Omental fat pad (tissue), 4 donors: ENCODE results near the gene SNF8. TPM values are rescaled to one million over a fixed set of nuclear protein-coding genes. Genes with fewer than 3 reads are reported as not detected.

Experiments used
- ATAC-seq: fragments of 150-250 bp; one replicate; pipeline ENCODE4 v1.9.1; 2016; ENCODE audit warnings: mild to moderate bottlenecking, moderate library complexity; ENCODE audit not compliant: low FRiP score
- DNase-seq: peaks from one replicate; pipeline ENCODE4 v3.0.0-alpha.2; 2019; ENCODE audit warnings: low spot score
- small RNA-seq: library from RNA; depleted of rRNA; stranded (forward); fragments of <200 nt; gene quantifications from one replicate; pipeline ENCODE3, GENCODE V24; 2016
- total RNA-seq, 4 donors: library from RNA; depleted of rRNA; stranded (reverse); fragments of >200 nt; gene quantifications; one replicate each; pipeline ENCODE4 v1.1.0, GENCODE V29; 2016
- TF ChIP-seq, protein P1 (sequence below), 3 donors: fragments of 450-650 bp; IDR thresholded peaks; one replicate each; pipeline ENCODE4 v1.5.1; 2016 to 2017; ENCODE audit warnings: antibody characterized with exemption in 3 of 3, mild to moderate bottlenecking in 3 of 3, moderate library complexity in 2 of 3

SNF8 gene
- total RNA-seq, 4 donors from 2014 or later = 64.0 to 91.9 (median 76.8) TPM

DNA sequence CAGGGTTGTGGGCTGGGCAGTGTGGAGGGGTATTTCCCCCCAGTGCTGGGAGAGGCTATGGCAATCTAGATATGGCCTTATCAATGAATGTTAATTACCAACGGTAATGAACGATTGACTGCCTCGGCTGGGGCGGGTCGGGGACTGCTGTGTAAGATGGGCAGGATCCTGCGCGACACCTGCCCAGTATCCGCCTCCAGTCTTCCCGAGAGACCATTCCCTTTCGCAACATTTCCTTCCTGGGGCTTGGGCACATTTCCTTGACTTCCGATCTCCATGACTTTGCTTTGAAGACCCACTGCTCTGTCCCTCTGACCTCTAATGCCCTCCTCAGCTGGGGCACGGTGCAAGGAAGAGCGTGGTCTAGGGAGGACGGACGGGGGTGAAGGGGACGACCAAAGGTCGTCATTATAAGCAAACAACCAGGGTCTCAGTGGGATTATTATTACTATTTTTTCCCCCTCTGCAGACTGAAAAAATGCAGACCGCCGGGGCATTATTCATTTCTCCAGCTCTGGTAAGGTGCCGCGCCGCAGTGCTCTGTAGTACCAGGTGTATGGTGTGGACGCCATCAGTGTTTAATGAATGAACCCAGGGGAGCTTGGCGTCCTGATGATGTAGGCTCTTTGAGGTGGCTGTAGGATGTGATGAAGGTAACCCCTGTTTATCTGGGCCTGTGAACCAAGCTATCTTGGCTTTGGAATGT lies 51.5 kb downstream of the SNF8 start:
- DNase-seq = no peak
- TF ChIP-seq, protein P1, sequence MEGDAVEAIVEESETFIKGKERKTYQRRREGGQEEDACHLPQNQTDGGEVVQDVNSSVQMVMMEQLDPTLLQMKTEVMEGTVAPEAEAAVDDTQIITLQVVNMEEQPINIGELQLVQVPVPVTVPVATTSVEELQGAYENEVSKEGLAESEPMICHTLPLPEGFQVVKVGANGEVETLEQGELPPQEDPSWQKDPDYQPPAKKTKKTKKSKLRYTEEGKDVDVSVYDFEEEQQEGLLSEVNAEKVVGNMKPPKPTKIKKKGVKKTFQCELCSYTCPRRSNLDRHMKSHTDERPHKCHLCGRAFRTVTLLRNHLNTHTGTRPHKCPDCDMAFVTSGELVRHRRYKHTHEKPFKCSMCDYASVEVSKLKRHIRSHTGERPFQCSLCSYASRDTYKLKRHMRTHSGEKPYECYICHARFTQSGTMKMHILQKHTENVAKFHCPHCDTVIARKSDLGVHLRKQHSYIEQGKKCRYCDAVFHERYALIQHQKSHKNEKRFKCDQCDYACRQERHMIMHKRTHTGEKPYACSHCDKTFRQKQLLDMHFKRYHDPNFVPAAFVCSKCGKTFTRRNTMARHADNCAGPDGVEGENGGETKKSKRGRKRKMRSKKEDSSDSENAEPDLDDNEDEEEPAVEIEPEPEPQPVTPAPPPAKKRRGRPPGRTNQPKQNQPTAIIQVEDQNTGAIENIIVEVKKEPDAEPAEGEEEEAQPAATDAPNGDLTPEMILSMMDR (IDR thresholded peaks at IDR 0.05) = no peak
- ATAC-seq = no peak

DNA sequence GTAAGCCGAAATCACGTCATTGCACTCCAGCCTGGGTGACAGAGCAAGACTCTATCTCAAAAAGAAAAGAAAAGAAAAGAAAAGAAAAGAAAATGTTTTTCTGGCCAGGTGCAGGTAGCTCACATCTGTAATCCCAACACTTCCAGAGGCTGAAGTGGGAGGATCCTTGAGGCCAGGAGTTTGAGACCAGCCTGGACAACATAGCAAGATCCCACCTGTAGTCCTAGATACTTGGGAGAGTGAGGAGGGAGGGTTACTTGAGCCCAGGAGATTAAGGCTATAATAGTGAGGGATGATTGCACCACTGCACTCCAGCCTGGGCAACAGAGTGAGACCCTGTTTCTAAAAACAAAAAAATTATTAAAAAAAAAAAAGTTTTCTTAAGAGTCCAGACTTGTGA lies 54.6 kb downstream of the SNF8 start:
- TF ChIP-seq, protein P1 (IDR thresholded peaks at IDR 0.05) = no peak
- no peak for ATAC-seq
- DNase-seq = no peak

DNA sequence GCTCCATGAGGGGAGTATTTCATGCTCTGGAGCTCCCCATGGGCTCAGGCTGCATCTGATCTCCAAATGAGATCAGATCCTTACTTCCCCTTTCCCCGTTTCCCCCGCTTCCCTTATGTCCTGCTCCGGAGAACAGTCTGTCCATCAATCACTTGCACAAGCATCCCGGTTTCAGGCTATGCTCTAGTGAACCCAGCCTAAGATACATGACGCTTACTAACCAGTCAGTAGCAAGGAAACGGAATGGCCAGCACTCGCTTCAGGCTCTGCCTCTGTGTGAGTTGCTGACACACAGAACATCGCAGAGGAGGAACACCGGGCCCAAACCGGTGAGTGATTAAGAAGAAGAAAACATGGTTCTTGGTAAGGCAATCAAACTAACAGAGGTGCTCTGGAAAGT lies 61.5 kb downstream of the SNF8 start:
- ATAC-seq (no peak), DNase-seq (no peak)
- TF ChIP-seq, protein P1 (IDR thresholded peaks at IDR 0.05) = no peak

DNA sequence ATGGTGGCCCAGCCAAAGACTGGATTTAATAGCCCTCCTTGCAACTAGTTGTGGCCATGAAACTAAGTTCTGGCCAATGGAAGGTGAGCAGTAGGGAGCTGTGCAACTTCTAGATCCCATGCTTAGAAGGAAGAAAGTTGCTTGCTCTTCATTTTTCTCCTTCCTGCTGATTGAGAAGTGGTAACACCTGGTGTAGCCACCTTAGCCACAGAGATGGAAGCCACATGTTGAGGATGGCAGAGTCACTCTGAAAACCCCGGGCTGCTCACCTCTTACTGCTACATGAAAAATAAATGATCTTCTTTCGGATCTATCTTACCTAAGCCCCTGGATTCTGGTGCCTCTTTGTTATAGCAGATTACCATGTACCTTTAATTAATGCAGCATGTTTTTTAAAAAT lies 62.4 kb downstream of the SNF8 start:
- TF ChIP-seq, protein P1 (IDR thresholded peaks at IDR 0.05) = no peak
- no peak for DNase-seq
- ATAC-seq = no peak

Small RNA genes within 50 kb of the gene (small RNA-seq; reads per million reads assigned to genes)
- gene AC068531.1 = not detected
- not detected for gene RF00263
- not detected for gene RF01210
- gene RNU1-42P = not detected

Other genes with a start within 250 kb of the SNF8 start
- gene PRAC1, start 222.3 kb downstream of the SNF8 start, total RNA-seq = not detected
- not detected for gene PRAC2, start 221.7 kb downstream of the SNF8 start, total RNA-seq
- gene HOXB13, start 216.1 kb downstream of the SNF8 start, total RNA-seq = not detected
- 1 to 10 TPM in 1 of 4 donors, not detected in 3; 1.9 TPM for gene TTLL6, start 127.6 kb downstream of the SNF8 start, total RNA-seq
- gene CALCOCO2, start 113.8 kb downstream of the SNF8 start, total RNA-seq = 100 to 1,000 TPM; 107 to 356 (median 135) TPM
- 100 to 1,000 TPM in 1 of 4 donors, 10 to 100 TPM in 3; 47.9 to 106 (median 83.0) TPM for gene ATP5MC1, start 52.1 kb downstream of the SNF8 start, total RNA-seq
- 10 to 100 TPM; 54.0 to 63.2 (median 56.5) TPM for gene UBE2Z, start 36.4 kb downstream of the SNF8 start, total RNA-seq
- gene GIP, start 23.8 kb upstream of the SNF8 start, total RNA-seq = not detected
- under 1 TPM in 1 of 4 donors, not detected in 3; 0.16 TPM for gene IGF2BP1, start 52.5 kb upstream of the SNF8 start, total RNA-seq
- not detected for gene B4GALNT2, start 187.9 kb upstream of the SNF8 start, total RNA-seq